GM18526 (cell line): ENCODE measurements around the gene DDRGK1.

Experiments
- POLR2A ChIP-seq: IDR thresholded peaks from 3 replicates; pipeline ENCODE4 v1.6.1; 2011; ENCODE audit not compliant: insufficient read length; ENCODE audit errors: extremely low read depth

The DDRGK1 gene

GRCh38 chr20:3208786-3209256 lies 4.3 kb upstream of the DDRGK1 start:
- no peak for TF ChIP-seq POLR2A

GRCh38 chr20:3203315-3204123 lies 963 bp downstream of the DDRGK1 start:
- no peak for TF ChIP-seq POLR2A

- no peak for TF ChIP-seq POLR2A
Measured at GRCh38 chr20:3202965-3203314, 1.5 kb downstream of the DDRGK1 start.

DNA sequence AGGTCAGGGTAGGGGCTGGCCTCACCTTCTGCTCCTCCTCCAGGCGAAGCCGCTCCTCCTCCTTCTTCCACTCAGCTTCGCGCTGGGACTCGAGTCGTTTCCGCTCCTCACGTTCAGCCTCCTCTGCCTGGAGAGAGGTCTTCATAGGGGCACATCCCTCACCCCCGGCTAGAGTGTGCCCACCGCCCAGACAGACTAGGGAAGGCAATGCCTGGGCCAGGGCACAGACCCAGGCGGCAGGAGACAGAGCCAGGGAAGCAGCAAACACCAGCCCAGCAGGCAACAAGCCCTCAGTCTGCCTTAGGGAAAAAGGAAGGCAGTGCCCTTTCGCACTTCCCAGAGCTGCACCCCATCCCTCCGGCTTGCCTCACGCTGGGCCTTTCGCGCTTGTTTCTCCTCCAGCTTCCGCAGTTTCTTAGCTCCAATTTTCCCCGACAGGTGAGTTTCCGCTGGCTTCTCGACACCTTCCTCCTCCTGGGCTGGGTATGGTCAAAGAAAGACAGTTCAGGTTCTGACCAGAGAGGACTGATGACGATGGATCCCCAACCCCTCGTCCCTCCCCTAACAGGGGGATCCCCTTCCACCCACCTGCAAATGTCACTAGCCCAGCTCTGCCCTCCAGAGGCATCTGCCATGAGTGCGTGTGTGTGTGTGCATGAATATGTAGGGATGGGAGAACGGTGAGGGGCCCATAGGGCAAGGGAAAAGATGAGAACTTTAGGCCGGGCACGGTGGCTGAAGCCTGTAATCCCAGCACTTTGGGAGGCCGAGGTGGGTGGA lies 4.3 kb downstream of the DDRGK1 start:
- TF ChIP-seq POLR2A = no peak

- TF ChIP-seq POLR2A = no peak
Measured at GRCh38 chr20:3199206-3199605, 5.3 kb downstream of the DDRGK1 start.

GRCh38 chr20:3195590-3196237 lies 8.8 kb downstream of the DDRGK1 start:
- TF ChIP-seq POLR2A = no peak

DNA sequence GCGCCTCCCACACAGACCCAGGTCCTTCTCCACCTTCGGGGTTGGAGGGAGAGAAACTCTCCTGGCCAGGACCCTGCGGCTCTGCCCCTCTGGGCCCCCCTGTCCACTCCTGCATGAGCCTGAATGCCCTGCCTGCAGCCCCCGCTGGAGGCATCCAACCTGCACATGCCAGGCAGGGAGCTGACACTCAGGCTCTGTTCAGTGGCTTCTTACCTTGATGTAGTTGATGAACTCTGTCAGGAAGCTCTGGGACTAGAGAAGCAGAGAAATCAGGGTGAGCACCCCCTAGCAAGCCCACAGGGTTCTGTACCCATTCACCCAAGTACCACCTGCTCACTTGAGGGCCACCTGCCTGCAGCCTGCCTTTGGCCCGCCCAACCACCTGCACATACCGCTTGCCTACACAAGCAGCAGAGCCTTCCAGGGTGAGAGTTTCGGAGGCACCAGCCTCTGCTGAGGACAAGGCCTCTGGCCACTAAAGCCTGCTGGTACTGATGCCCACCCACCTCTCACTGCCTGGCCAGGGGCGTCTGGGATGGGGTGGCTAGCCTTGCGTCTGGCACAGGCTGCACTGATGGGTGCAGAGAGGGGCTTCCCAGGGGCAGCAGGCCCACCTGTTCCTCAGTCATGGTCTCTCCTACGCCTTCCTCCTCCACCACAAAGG lies 9.7 kb downstream of the DDRGK1 start:
- TF ChIP-seq POLR2A = no peak

GRCh38 chr20:3193806-3194616 lies 10.5 kb downstream of the DDRGK1 start:
- no peak for TF ChIP-seq POLR2A

GRCh38 chr20:3192226-3193015 lies 12.1 kb downstream of the DDRGK1 start:
- TF ChIP-seq POLR2A = no peak

DNA sequence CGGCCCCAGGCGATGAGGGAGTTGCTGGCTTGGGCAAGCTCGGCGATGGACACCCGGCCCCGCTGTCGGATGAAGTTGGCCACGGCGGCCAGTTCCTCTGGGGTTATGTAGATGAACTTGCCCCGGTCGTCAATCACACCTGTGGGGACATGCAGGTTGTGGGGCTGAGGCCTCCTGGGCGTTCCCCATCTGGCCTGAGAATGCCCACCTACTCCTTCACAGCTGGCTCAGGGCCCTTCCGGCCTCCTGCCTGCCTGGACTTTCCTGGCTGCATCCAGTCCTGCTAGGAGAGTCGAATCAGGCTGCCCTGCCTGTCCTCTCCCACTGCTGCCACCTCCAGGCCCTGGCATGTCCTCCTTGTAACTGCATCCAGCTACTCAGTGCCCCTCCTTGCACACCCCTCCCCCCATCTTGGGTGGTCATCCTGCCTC lies 13.8 kb downstream of the DDRGK1 start:
- no peak for TF ChIP-seq POLR2A

DNA sequence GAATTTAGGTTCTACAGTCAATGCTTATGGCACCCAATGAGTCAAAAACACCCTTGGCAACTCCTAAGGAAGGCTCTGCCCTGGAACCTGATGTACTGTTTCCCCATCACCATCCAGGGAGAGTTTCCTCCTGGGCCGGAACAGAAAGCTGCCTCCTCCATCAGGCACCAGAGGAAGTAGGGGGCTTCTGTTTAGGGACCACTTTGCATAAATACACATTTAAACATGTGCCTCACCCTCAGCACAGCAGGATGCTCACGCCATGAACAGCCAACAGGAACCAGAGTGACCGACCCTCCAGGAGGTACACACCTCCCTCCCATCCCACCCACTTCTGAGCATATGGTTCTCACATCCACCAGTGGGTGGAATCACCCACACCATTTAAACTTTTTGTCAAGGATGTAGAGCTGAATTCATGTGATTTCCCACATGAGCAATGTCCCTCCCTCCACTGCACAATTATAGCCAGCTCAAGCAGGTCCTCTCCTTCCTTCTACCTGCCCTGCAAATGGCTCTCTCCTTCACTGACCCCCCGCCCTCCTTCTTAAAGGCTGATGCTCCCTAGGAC lies 14.8 kb downstream of the DDRGK1 start:
- no peak for TF ChIP-seq POLR2A

- TF ChIP-seq POLR2A = no peak
Measured at GRCh38 chr20:3188823-3189413, 15.6 kb downstream of the DDRGK1 start.

DNA sequence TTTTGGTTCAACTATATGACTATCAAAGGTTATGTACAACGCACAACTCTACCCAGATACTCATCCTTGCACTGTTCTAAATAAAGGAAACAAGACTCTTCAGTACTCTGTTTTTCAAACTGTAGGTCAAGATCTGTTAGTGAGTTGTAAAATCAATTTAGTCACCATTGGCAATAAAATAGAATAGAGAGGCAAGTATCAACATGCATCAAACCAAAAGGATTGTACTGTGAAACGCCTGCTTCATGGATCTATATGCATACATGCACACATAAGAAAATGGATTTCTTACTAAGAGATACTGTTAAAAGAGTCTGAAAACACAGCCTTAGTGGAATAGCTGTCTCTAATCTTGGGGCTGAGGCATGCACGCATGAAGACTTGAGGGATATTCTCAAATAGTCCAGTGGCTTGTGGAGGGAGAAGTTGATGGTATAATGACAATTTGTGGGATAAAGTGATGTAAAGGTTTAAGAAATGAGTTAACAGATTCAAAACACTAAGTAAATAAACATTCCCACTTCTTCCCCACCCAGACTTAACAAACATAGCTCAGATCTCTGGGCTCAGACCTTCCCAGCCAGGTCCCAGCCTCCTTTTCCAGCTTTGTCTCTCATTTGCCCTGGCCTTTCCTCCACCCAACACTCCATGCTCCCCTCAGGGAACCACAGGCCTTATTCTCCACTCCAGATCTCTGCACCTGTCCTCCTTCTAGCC lies 20.4 kb downstream of the DDRGK1 start:
- TF ChIP-seq POLR2A = no peak

DNA sequence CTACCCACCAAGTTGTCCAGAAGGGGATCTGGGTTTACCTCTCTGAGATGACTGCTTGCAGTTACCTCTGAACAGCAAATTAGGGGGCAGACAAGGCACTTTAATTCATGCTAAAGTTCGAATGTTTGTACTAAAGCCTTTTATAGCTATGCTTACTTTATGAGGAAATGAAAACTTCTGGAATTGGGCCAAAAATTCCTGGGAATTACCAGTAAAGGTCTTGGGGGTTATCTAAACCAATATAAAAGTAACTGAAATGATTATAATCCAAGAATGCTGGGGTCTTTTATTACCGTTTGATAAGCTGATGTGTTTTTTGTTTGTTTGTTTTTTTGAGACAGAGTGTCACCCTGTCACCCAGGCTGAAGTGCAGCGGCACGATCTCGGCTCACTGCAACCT lies 23.2 kb downstream of the DDRGK1 start:
- no peak for TF ChIP-seq POLR2A
